DLD1 (cell line): ENCODE data around the gene POU3F3.

ENCODE experiments used
- in situ Hi-C: cut with HindIII; loops from 2 replicates; pipeline ENCODE4 v1.10.0; 2017; ENCODE audit warnings: low sequenced_read_pairs

Gene POU3F3

DNA sequence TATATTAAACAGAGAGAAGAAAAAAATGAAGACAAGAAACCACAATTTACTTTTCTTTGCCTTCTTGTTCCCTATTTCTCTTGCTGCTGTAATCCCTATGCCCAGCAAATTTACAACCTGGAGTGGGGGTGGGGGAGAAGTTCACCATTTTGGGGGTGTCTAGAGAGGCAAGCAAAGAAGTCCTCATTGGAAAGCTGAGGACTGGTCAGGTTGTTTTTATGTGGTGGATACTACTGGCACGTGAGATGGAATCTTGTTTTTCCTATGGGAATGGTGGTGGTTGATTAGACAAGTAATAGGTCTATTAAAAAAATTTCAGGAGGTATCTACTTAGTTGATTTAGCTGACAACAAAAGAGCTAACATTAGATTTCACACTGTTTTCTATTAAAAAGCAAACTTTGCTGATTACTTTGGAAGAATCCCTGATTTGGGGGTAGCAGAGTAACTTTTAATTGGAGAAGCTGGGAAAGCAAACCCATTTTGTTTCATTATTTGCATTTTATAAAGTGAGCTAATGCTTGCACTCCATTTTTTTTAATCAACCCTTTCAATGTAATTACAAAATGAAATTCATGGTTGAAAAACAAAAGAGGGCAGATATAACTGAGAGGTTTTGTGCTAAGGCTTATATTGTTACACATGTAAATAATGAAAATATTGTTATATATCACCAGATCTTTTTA, 6.0 kb downstream of the POU3F3 start:
- in situ Hi-C loops: no loop called here

- in situ Hi-C loops: no loop called here
Measured at GRCh38 chr2:104860451-104860790, 6.5 kb downstream of the POU3F3 start.

DNA sequence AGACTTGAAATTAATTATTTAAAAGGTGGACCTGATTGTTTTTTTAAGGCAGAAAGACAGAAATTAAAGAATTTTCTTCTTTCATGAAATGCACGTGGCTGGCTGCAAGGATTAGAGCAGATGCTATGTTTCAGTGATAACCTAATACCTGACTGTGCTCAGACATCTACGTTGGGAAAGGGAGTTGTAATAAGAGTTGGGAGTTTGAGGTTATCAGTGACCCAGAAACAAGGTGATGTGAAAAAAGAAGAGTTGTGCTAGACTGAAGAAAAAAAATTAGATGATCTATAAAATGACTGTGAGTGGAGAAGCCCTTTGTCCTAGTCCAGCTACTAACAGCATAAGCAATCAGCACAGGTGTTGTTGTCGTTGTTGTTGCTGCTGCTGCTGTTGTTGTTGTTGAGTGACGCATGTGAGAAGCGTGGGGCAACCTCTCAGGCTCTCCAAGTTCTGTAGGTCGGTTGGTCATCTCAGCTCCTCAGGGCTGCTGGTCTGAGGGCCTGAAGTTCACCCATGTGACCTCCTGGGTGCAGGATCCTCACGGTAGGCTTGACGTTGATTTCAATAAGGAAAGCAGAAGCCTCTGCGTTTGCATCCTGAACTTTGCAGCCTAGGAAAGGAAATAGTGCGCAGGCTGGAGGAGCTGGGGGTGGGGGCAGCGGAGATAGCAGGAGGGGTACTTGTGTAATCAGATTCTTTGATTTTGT, 7.6 kb downstream of the POU3F3 start:
- in situ Hi-C loops: no loop called here

GRCh38 chr2:104862058-104862941, 8.4 kb downstream of the POU3F3 start:
- in situ Hi-C loops: no loop called here

GRCh38 chr2:104863146-104863467, 9.2 kb downstream of the POU3F3 start:
- in situ Hi-C loops: no loop called here

DNA sequence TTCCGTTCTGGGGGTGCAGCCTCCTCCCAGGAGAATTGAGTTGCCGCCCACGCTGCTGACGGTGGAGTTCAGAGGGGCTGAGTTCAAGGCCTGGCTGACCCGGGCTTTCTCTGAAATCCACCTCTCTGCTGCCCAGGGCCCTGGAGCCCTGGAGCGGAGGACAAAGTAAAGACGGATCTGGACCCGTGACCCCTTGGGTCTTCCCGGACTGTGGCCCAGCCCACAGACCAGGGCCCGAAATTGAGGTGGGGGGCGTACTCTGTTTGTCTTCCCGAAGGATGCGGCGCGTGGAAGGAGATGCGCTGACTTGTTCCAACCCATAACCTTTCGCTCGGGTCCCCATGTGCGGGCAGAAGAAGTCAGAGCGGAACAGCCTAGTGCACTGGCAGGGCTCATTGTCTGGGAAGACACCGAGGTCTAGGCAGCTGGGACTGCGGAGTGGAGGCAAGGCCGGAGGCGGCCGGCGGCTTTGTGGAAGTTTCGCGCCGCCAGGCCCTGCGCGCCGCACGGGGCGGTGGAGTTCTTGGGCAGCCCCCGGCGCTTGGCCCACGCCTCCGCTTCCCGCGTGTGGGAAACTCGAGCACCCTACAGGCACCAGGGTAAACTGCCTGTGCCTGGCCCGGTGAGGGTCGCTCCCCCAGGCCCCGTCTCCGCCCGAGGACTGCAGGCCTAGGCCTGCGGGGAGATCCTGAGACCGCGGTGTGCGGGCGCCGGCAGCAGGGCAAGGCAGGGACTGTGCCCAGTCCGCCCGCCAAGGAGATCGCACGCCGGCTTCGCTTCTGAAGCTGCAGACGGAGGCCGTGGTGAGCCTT, 9.8 kb downstream of the POU3F3 start:
- in situ Hi-C loops: no loop called here

DNA sequence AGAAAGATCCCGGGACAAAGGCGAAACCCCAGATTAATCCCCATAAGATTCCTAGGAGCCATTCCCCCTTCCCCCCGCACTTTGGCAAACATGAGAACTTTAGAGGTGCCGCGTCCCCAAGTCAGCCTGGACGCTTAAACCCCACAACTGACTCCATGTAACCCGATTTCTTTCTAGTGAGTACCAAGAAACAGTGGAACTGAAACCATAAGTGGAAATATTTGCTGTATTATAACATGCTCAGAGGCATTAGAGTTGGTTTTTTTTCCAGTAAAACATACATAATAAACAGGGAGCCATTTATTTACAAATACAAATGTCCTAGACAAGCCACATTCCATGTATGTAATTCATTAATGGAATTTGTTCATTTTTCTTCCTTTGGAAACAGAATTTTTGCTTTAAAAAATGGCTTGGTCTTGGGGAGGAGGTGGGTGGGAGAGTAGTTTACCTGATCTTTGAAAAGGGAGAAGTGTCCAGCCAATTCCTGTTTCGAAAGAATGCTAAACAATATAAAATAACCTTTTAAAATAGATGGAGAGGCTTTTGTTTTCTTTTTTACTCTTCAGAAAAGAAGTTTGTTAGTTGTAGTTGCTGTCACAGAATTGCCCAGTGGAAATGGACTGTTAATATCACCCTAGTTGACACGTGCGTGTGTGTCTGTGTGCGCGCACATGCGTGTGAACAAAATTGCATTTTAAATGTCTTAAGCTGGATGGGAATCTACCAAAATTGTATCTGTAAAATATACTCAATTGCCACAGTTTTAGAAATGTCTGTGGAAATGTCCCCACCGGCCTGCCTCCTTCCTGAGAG, 10.6 kb downstream of the POU3F3 start:
- in situ Hi-C loops: loop anchor here (5.0 kb wide), 1 partner anchor 68 kb away; no protein-coding TSS in a partner anchor

GRCh38 chr2:104865096-104865470, 11.2 kb downstream of the POU3F3 start:
- in situ Hi-C loops: loop anchor here (5.0 kb wide), 1 partner anchor 67 kb away; no protein-coding TSS in a partner anchor

- in situ Hi-C loops: loop anchor here (5.0 kb wide), 1 partner anchor 66 kb away; no protein-coding TSS in a partner anchor
Measured at GRCh38 chr2:104866122-104866864, 12.4 kb downstream of the POU3F3 start.

DNA sequence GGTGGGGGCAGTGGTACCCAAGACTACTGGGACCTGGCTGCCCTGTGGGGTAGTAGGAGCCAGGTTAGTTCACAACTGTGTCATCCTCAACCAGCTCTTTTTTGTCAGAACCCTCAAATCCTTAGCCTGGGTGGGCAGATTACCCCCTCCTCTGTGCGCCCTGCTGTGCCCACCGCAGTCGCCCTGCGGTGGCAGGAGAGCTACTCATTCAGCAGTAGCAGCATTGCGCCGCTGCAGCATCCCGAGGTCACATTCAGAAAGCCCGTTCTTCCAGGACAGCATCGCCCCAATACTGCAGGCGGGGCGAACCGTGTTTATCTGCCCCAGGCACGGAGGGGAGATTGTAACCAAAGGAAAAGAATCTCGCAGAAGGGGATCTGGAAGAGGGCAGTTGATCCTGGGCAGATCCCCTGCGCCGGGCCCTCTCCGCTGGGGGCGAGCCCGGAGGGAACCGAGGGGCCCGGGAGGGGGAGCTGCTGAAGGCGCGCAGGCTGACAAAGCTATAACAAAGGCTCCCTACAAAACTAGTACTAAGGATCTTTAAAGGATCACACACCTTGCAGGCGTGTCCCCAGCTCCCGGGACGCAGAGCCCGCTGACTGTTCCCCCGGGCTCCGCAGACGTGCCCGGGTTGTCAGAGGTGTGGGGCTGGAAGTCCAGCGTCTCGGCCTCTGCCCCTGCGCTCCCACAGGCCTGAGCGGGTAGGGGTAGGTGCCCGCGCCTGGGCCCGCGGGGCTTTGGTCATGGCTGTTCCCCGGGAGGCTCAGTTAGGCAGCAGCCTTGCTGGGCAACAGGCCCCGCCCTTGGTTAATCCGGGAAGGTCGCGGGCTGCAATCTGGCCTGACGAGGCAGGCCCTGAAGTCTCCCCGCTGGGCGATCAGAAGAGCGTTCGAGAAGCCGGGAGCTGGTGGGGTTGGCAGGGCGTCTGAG, 13.2 kb downstream of the POU3F3 start:
- in situ Hi-C loops: loop anchor here (5.0 kb wide), 1 partner anchor 65 kb away; no protein-coding TSS in a partner anchor

DNA sequence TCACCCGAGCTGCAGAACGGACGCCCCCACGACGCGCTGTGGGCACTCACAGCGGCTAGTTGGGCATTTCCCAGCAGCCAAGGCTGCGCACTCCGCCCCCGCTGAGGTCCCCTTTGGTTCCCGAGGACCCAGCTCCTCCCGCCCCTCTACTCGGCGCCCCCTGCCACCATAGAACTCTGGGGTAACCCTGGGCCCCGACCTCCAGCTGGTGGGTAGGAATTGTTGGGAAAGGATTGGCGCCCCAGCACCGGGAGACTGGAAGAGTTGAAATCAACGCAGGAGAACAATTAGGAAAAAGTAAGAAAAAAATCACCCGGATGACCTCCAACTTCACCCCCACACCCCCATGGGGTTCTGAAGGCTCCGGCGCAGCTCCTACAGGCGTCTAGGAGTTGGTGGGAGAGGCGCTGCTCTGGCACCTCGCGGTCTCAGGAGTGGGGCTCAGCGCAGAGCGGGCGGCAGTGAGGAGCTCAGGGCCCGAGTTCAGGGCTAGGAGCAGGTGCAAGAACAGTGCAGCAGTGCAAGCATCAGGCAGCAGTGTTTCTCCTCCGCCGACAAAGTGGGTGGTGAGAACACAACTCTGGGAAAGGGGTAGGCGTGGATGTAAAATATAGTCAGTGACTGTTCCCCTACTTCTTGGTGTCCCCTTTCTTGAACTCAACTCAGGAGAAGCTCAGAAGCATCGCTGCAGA, 14.0 kb downstream of the POU3F3 start:
- in situ Hi-C loops: loop anchor here (5.0 kb wide), 1 partner anchor 64 kb away; no protein-coding TSS in a partner anchor

DNA sequence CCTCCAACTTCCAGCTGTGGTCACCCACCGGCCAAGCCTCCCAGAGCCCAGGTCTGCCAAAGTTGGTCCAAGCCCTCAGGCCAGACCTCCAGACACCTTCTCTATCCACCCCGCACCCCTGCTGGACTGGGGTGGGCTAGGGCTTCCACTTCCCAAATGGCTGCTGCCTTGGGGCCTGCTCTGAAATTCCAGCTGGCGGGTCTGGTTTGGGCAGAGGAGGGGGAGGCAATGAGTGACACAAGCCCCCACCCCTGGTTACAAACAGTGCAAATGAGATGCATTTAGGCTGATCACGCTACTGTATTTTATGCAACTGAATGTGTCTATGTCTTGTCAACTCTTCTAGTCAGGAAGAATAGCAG, 14.6 kb downstream of the POU3F3 start:
- in situ Hi-C loops: loop anchor here (5.0 kb wide), 1 partner anchor 64 kb away; no protein-coding TSS in a partner anchor

- in situ Hi-C loops: no loop called here
Measured at GRCh38 chr2:104870100-104870975, 16.4 kb downstream of the POU3F3 start.

GRCh38 chr2:104871649-104871971, 17.7 kb downstream of the POU3F3 start:
- in situ Hi-C loops: no loop called here

DNA sequence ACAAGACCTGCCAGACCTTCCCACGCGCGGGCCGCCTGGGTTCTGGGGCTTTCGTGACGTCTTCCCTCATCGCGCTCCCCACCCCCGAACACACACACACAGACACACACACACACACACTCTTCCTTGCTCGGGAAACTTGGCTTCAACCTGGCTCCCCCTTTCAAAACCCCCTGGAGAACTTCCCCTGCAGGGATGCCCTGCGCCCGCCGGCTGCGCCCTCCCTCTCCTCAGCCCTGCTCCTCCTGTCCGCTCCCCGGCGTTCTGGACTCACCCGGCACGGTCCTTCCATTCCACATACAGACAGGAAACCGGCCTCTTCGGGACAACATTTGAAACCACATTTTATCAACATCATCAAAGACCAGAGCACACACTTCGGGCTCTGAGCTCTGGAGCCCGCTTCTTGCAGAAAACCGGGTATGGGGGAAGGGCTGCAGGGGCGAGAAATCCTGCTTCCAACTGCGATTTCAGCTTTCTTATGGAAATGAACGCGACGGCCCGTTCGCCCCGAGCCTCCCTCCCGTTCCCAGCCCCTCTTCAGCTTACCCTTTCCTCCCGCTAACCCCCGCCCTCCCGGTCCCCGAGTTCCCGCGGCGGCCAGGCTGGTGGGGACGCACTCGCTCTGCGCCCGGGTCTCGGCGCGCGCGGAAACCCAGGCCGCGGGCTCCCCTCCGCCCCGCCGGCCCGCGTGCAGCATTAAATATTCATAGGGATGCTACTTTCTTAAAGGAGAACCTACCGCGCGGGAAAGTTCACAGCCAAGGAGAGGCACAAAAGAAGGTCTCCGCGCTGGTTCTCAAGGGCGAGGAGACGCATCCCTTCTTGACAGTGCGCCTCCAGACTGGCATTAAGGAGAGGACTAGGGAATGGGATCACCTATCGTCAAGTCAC, 18.3 kb downstream of the POU3F3 start:
- in situ Hi-C loops: no loop called here
